Cardiac fibroblast (primary cell): Measurements from ENCODE around the gene LOC101059915.

Experiments
- DNase-seq, 2 donors: peaks; one replicate each; pipeline versions ENCODE4 v3.0.0 to v3.0.0-alpha.2; 2010; ENCODE audit warnings: low read depth in 2 of 2
- H3K4me3 ChIP-seq, 2 donors: replicated peaks in 1 of 2; 1 replicate in 1 of 2; 2 replicates in 1 of 2; pipeline ENCODE4 v1.5.1; 2011; ENCODE audit warnings: low read depth in 2 of 2, low read length in 2 of 2, mild to moderate bottlenecking in 2 of 2, moderate library complexity in 1 of 2
- CTCF ChIP-seq: IDR thresholded peaks from one replicate; pipeline ENCODE4 v1.5.1; 2011; ENCODE audit warnings: low read depth, mild to moderate bottlenecking, low read length, inconsistent platforms

The LOC101059915 gene

GRCh38 chrX:71621603-71622002 is 45.7 kb upstream of the LOC101059915 start:
- H3K4me3 ChIP-seq: no peak overlapping the region
- peak; percentile 16 to 42 for DNase-seq
- no peak for TF ChIP-seq CTCF

- no peak for TF ChIP-seq CTCF
- DNase-seq: no peak
- H3K4me3 ChIP-seq: no peak overlapping the region
Measured at GRCh38 chrX:71622032-71622575, 45.2 kb upstream of the LOC101059915 start.

GRCh38 chrX:71622576-71623450 is 44.5 kb upstream of the LOC101059915 start:
- peak; percentile 70 to 87 for DNase-seq
- H3K4me3 ChIP-seq: no peak overlapping the region
- TF ChIP-seq CTCF: peak; percentile 39

GRCh38 chrX:71623714-71624113 is 43.6 kb upstream of the LOC101059915 start:
- no peak for TF ChIP-seq CTCF
- no peak overlapping the region for H3K4me3 ChIP-seq
- DNase-seq: no peak

GRCh38 chrX:71625471-71625870 is 41.9 kb upstream of the LOC101059915 start:
- TF ChIP-seq CTCF: no peak
- no peak overlapping the region for H3K4me3 ChIP-seq
- no peak for DNase-seq

GRCh38 chrX:71626576-71626975 is 40.8 kb upstream of the LOC101059915 start:
- H3K4me3 ChIP-seq: no peak overlapping the region
- TF ChIP-seq CTCF: no peak
- DNase-seq: no peak
